ENCODE results near the gene USP48. TPM values are rescaled to one million over a fixed set of nuclear protein-coding genes. Genes with fewer than 3 reads are reported as not detected.

Gene USP48
- total and polyA plus RNA-seq, 12 donors = 35.9 to 156 (median 86.4) TPM

GRCh38 chr1:21816602-21817302 lies 33.8 kb upstream of the USP48 start:
- peak in 1 of 7 donors; percentile 32 for DNase-seq
- H3K27ac ChIP-seq = peak overlapping the region in 1 of 5 donors; percentile 16
- H3K9me3 ChIP-seq (replicated peaks in 1 of 3) = no peaks in the 10 kb centered on the region
- intact Hi-C loops (cut with DNase I) = no loop called here
- no peaks in the 10 kb centered on the region for H3K27me3 ChIP-seq
- H3K4me3 ChIP-seq = no peak overlapping the region
- 73 to 92% (median 82%) methylated on average over 8 of the region's 8 CpGs for WGBS, 4 donors
- TF ChIP-seq POLR2A (IDR thresholded peaks at IDR 0.05) = no peak
- no peak for TF ChIP-seq CTCF (IDR thresholded peaks at IDR 0.05)
- H3K4me1 ChIP-seq (replicated peaks in 1 of 2) = peaks cover 3 to 4% of the 10 kb centered on the region in 2 donors
- no peaks in the 10 kb centered on the region for H3K36me3 ChIP-seq (replicated peaks in 1 of 2)

GRCh38 chr1:21815724-21816321 lies 32.9 kb upstream of the USP48 start:
- H3K9me3 ChIP-seq (replicated peaks in 1 of 3) = no peaks in the 10 kb centered on the region
- DNase-seq = no peak
- intact Hi-C loops (cut with DNase I) = no loop called here
- TF ChIP-seq POLR2A (IDR thresholded peaks at IDR 0.05) (no peak), CTCF (IDR thresholded peaks at IDR 0.05) (no peak)
- H3K36me3 ChIP-seq (replicated peaks in 1 of 2) = no peaks in the 10 kb centered on the region
- peaks cover 3 to 4% of the 10 kb centered on the region in 2 donors for H3K4me1 ChIP-seq (replicated peaks in 1 of 2)
- no peak overlapping the region for H3K27ac ChIP-seq
- H3K27me3 ChIP-seq = no peaks in the 10 kb centered on the region
- 68 to 78% (median 72%) methylated on average over 7 to 12 of the region's 12 CpGs for WGBS, 4 donors
- no peak overlapping the region for H3K4me3 ChIP-seq

- Histone ChIP-seq H3K27me3 (no peaks in the 10 kb centered on the region), H3K4me3 (peak overlapping the region in 1 of 4 donors; percentile 60), H3K27ac (no peak overlapping the region), H3K4me1 (replicated peaks in 1 of 2) (peaks cover 3 to 4% of the 10 kb centered on the region in 2 donors), H3K9me3 (replicated peaks in 1 of 3) (no peaks in the 10 kb centered on the region), H3K36me3 (replicated peaks in 1 of 2) (no peaks in the 10 kb centered on the region)
- no peak for DNase-seq
- TF ChIP-seq POLR2A (IDR thresholded peaks at IDR 0.05) (no peak), CTCF (IDR thresholded peaks at IDR 0.05) (no peak)
- WGBS, 4 donors = 91 to 95% (median 94%) methylated on average over 14 to 15 of the region's 15 CpGs
- intact Hi-C loops (cut with DNase I) = no loop called here
These were observed 32.1 kb upstream of the USP48 start for GRCh38 chr1:21814981-21815582.

GRCh38 chr1:21814241-21814918 lies 31.4 kb upstream of the USP48 start:
- Histone ChIP-seq H3K36me3 (replicated peaks in 1 of 2) (no peaks in the 10 kb centered on the region), H3K4me1 (replicated peaks in 1 of 2) (peaks cover 3 to 4% of the 10 kb centered on the region in 2 donors), H3K4me3 (peak overlapping the region in 2 of 4 donors; percentile 29 to 60), H3K9me3 (replicated peaks in 1 of 3) (no peaks in the 10 kb centered on the region), H3K27ac (no peak overlapping the region), H3K27me3 (no peaks in the 10 kb centered on the region)
- TF ChIP-seq POLR2A (IDR thresholded peaks at IDR 0.05) (no peak), CTCF (IDR thresholded peaks at IDR 0.05) (peak; percentile 43 to 66 (median 62))
- intact Hi-C loops (cut with DNase I) = no loop called here
- 5 to 16% (median 12%) methylated on average over 19 to 65 of the region's 65 CpGs for WGBS, 4 donors
- peak in 5 of 7 donors; percentile 31 to 49 (median 40) for DNase-seq

Measured in adrenal gland (tissue), 12 donors.